Measurements from ENCODE around the gene C1orf56. TPM values are rescaled to one million over a fixed set of nuclear protein-coding genes. Genes with fewer than 3 reads are reported as not detected.
A peak's percentile ranks its signal among the peaks of the same experiment; 100 is the strongest.

C1orf56 gene
- total and polyA plus RNA-seq, 10 of the 15 experiments (the other 5 are each of a cell fraction or from before 2014, with no cell fraction given): 0.22 to 15.5 (median 1.5) TPM

- no peaks in the 10 kb centered on the region for H3K36me3 ChIP-seq (ENCODE audit: control insufficient read depth in 2 of 2, insufficient read depth in 2 of 2, low read length in 1 of 2)
- POLR2A ChIA-PET: interaction anchor here (0.5 to 2.8 kb wide), 7 partner anchors 11 to 701 kb away, joined by 3 to 38 read pairs (median 4); partner anchors contain the start of genes C1orf56, CDC42SE1, MLLT11 and TNFAIP8L2
- intact Hi-C loops (cut with micrococcal nuclease; ENCODE audit: unreplicated experiment) (loop anchor here (1.0 kb wide), 2 partner anchors 11 to 86 kb away; partner anchors contain the start of genes CDC42SE1 and TNFAIP8L2), in situ Hi-C loops (cut with MboI) (no loop called here)
- H3K4me2 ChIP-seq (ENCODE audit: control insufficient read depth, insufficient read depth): peak within 1 kb of the TSS; percentile 93
- SMC1A ChIA-PET (ENCODE audit: uncharacterized antibody, unreplicated experiment): interaction anchor here (0.6 to 3.2 kb wide), 5 partner anchors 9 to 86 kb away, joined by 4 to 22 read pairs (median 7); partner anchors contain the start of genes MLLT11 and TNFAIP8L2
- CTCF ChIA-PET: interaction anchor here (0.6 to 4.2 kb wide), 14 partner anchors 9 to 105 kb away, joined by 3 to 26 read pairs (median 6); partner anchors contain the start of genes C1orf56, CDC42SE1, MLLT11 and TMOD4
- ATAC-seq (peak; percentile 97), FAIRE-seq (peak; percentile 47), DNase-seq (ENCODE audit: low read depth, low spot score) (peak; percentile 72)
- peak within 1 kb of the TSS; percentile 99 for H3K4me3 ChIP-seq
- 2% methylated on average over 33 of the region's 50 CpGs for WGBS (ENCODE audit: insufficient coverage, insufficient replicate concordance, low lambda C conversion rate, missing lambda C conversion rate)
- H3K4me1 ChIP-seq (ENCODE audit: control insufficient read depth, insufficient read depth, low read length): peaks cover 8% of the 10 kb centered on the region
- RAD21 ChIA-PET (ENCODE audit: unreplicated experiment): interaction anchor here (0.7 to 2.6 kb wide), 6 partner anchors 9 to 181 kb away, joined by 3 to 26 read pairs (median 6); partner anchors contain the start of genes CDC42SE1, MLLT11 and TNFAIP8L2
- H3K9ac ChIP-seq (ENCODE audit: control insufficient read depth, insufficient read depth, low read length): peak within 1 kb of the TSS; percentile 98
- H3K27ac ChIP-seq (ENCODE audit: control insufficient read depth, insufficient read depth): peak within 1 kb of the TSS; percentile 100
- H2AFZ ChIP-seq (ENCODE audit: control insufficient read depth, low read depth, low read length): peak within 1 kb of the TSS; percentile 100
- no peaks in the 10 kb centered on the region for H3K9me3 ChIP-seq (replicated peaks; ENCODE audit: control insufficient read depth, insufficient read depth, low read length)
- peaks cover 10% of the 10 kb centered on the region for H3K79me2 ChIP-seq (ENCODE audit: control insufficient read depth, insufficient read depth, low read length)
- BruUV-seq (replicated peaks): TSS peak; percentile 88
- H4K20me1 ChIP-seq (ENCODE audit: control insufficient read depth, insufficient read depth): no peaks in the 10 kb centered on the region
- no peaks in the 10 kb centered on the region for H3K27me3 ChIP-seq (replicated peaks in 1 of 2; ENCODE audit: control insufficient read depth in 2 of 2, insufficient read depth in 2 of 2, low read length in 1 of 2)
- TF ChIP-seq PRDM15 (CRISPR knock-in tag; IDR thresholded peaks at IDR 0.05) (no peak), ZNF384 (IDR thresholded peaks at IDR 0.05; ENCODE audit: borderline replicate concordance, low read depth, low read length) (peak; percentile 5; the same call in 1 of the 2 replicates), SP1 (IDR thresholded peaks at IDR 0.05; ENCODE audit: low read depth, low read length) (peak; percentile 57), IKZF2 (IDR thresholded peaks at IDR 0.05) (peak; percentile 84 to 93), ZBED1 (IDR thresholded peaks at IDR 0.05; ENCODE audit: borderline replicate concordance) (peak; percentile 22; the same call in 1 of the 2 replicates), SIN3A (IDR thresholded peaks at IDR 0.05; ENCODE audit: low read depth, low read length) (peak; percentile 69), PBX3 (IDR thresholded peaks at IDR 0.05; ENCODE audit: insufficient replicate concordance, low read depth, low read length) (peak; percentile 81), CBX5 (IDR thresholded peaks at IDR 0.05; ENCODE audit: low read depth) (no peak), EZH2 (IDR thresholded peaks at IDR 0.05; ENCODE audit: borderline replicate concordance, control insufficient read depth, low read depth, low read length) (no peak), ZNF592 (IDR thresholded peaks at IDR 0.05) (no peak; the same call in 1 of the 2 replicates)
Measured at GRCh38 chr1:151070474-151071276, 23.1 kb downstream of the C1orf56 start, which contains the start of gene GABPB2. GABPB2 (plus strand) TSS chr1:151070761; CDS start chr1:151088190, 17,429 bp downstream.

All from GM12878 (cell line).